ENCODE measurements around the gene TRIM17.

GRCh38 chr1:228415221-228415620, 1.4 kb downstream of the TRIM17 start:
- TF ChIP-seq POLR2A (IDR thresholded peaks at IDR 0.05; ENCODE audit: low read depth, low read length) = no peak
- TF ChIP-seq POLR2AphosphoS5 (IDR thresholded peaks at IDR 0.05; ENCODE audit: low read depth, low read length) = no peak
- TF ChIP-seq TAF1 (IDR thresholded peaks at IDR 0.05; ENCODE audit: low read depth, low read length) = no peak
- TF ChIP-seq SPI1 (IDR thresholded peaks at IDR 0.05; ENCODE audit: low read depth, low read length) = no peak
- no peak for TF ChIP-seq POU2F2 (IDR thresholded peaks at IDR 0.05; ENCODE audit: low read depth, low read length)

Data from GM12891 (cell line).